GM18870 (cell line): ENCODE results near the gene ARVCF.

Experiments
- ATAC-seq: cut with Tn5 transposase; IDR thresholded peaks from one replicate; pipeline ENCODE4 v1.9.1; 2021; ENCODE audit warnings: moderate library complexity; ENCODE audit not compliant: unreplicated experiment

ARVCF gene

GRCh38 chr22:19974268-19974861 lies 42.3 kb downstream of the ARVCF start:
- ATAC-seq, result no peak

- ATAC-seq, result no peak
Measured at GRCh38 chr22:19973551-19974267, 42.9 kb downstream of the ARVCF start.

DNA sequence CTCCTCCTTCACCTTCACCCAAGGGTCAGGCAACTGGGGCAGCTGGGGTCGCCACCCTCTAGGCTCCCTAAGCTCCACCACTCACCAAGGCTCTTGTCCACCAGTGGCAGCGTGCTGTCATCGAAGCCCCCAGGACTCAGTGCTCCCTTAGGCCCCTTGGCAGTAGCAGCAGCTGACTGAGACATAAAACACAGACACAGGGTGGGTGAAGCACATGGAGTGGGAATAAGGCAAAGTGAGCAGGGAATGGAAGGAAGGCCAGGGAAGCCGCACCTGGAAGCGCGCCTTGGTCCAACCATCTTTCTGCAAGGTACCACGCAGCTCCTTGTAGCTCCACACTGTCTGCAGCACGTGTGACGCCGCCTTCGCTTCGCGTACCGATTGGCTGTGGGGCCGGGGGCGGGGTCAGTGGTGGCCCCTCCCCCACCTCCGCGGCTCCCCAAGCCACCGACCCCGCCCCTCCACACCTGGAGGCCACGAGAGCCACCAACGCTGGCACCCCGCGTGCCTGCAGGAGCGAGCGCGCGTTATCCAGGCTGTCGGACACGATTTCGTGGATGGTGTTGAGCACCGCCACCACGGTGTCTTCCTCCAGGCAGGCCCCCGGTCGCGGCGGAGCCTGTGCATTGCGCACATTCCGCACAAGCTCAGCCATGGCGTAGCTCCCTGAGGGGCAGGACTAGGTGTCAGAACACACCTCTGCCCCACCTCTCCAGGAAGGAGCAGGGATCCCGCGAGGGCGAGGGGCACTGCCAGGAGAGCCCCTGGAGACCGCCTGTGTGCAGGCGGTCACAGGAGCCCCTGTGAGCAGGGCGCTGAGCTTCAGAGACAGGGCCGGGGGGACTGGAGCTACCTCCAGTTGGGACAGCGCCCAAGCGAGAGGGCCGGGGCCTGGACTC lies 43.7 kb downstream of the ARVCF start:
- no peak for ATAC-seq

GRCh38 chr22:19972251-19972650 lies 44.4 kb downstream of the ARVCF start:
- no peak for ATAC-seq

DNA sequence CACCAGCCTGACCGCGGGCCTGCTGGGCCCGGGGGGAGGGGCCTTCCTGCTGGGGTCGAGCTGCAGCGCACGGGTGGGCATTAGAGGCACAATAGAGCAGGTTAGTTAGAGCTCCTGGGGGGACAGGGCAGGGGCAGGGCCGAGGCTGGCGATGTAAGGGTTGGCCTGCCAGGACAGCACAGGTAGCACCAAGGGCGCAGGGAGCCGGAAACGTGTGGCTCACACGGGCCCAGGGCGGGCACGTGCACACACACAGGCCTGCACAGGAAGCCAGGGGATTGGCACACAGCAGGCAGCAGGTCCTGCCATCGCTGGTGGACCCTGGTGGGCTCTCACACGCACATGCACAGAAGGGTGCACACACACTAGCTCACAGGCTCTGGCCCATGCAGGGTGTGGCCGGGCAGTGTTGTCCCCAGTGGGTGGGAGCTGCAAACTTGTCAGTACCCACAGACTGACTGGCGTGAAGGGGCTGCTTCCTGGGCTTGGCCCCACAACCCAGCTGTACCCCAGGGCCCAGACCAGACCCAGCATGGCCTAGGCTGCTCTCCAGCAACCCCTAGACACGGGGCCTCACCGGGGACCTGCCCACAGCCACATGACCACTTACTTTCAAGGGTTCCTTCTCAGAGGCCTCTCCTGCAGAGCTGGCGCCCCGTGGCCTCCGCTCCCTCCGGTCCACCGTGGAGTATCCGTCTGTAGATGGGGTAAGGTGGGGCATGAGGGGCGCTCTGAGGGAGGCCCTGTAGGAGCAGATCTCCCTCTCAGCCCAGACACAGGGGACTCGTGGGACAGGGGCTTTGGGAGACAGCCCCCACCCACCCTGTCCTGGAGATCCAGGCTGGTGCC lies 45.1 kb downstream of the ARVCF start:
- ATAC-seq, result no peak

DNA sequence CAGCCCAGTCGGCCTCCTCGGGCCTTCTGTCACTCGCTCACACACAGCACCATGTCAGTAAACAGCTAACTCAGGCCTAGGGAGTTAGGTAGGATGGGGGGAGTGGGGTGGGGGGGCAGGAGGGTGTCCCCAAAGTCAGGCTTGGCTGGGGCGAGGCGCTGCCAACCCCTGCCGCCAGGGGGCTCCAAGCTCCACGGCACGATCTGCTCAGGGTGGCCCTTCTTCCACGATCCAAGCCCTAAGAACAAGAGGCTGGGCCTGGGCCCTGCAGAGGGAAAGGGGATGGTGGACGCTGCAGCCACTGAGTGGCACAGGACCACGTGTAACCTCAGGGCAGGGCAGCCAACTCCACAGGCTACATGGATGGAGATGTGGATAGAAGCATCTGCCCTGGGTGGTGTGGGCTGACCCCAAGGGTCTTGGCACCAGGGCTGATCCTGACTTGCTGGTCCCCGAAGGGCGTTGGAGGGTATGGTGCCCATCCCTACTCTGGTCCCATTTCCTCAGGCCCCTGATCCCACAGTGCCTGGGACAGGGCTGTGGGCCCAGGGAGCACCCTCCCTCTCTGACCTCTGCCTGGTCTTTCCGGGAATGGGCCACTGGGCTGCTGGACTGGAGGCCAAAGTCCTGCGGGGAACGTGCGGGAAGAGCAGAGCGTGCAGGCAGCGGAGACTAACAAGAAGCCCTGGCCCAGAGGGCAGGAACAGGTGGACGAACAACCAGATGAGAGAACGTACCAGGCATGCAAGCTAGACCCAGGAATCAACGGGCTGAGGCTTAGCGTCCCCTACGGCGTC lies 45.9 kb downstream of the ARVCF start:
- ATAC-seq, result no peak

DNA sequence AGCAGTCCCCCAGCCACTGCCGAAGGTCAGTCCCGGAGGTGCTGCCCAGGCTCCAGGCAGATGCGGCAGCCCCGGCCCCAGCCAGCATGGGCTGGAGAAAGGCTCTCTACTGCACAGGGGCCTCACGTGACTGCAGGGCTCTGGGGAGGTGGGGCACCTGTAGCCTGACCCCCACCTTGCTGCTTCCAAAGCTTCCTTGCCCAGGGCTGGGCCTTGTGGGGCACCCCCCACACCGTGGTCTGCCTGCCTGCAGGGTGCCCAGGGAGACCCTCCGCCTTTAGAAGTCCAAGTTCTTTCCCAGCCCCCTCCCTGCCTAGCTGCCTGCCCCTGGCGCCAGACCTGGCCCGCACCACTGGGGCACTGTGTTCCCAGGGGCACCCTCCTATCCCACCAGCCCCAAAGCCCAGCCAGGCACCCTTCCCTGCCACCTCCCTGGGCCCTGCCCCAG lies 46.6 kb downstream of the ARVCF start:
- no peak for ATAC-seq

GRCh38 chr22:19969141-19969928 lies 47.3 kb downstream of the ARVCF start:
- ATAC-seq, result no peak

DNA sequence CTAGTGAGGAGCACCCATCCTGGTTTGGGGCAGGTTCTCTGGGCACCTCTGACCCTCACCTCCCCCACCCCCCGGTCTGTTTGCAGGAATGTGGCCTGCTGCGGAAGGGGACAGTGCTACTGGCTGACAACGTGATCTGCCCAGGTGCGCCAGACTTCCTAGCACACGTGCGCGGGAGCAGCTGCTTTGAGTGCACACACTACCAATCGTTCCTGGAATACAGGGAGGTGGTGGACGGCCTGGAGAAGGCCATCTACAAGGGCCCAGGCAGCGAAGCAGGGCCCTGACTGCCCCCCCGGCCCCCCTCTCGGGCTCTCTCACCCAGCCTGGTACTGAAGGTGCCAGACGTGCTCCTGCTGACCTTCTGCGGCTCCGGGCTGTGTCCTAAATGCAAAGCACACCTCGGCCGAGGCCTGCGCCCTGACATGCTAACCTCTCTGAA lies 48.2 kb downstream of the ARVCF start:
- no peak for ATAC-seq

GRCh38 chr22:19967850-19968449 lies 48.7 kb downstream of the ARVCF start:
- ATAC-seq, result no peak

- ATAC-seq, result no peak
Measured at GRCh38 chr22:19966908-19967750, 49.5 kb downstream of the ARVCF start.

DNA sequence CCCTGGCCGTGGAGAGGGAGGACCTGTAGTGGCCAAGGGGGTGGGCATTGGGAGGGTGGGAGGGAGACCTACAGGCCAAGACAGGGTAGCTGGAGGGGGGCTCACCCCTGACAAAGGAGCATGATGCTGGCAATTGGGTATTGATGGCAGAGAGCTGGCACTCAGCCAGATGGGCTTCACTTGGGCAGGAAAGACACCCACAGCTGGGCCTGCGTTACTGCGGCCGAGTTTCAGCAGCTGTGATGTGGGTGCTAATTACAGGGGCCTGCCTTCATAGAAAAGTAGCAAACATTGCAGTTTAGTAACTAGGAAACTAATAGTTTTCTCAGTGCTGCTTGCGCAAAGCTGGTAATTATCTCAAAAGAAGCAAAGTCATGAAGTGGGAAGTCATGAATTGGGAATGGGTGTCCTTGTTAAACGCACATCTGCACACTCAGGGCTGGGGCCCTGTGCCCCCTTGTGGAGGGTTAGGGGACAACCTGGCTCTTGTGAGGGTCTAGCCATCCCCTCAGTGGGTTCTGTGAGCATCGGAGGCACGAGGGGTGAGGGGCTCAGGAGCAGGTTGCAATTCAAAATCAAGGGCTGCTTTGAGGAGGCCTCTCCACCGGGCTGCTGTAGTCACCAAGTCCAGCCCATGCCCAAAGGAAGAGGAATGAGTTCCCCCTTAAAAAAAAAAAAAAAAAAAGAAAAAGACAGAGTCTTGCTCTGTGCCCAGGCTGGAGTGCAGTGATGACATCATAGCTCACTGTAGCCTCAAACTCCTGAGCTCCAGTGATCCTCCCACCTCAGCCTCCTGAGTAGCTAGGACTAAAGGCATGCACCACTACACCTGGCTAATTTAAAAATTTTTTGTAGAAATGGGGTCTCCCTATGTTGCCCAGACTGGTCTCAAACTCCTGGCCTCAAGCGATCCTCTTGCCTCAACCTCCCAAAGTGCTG lies 50.6 kb downstream of the ARVCF start:
- ATAC-seq, result no peak

- ATAC-seq, result no peak
Measured at GRCh38 chr22:19964701-19965386, 51.8 kb downstream of the ARVCF start.

GRCh38 chr22:19963863-19964642 lies 52.6 kb downstream of the ARVCF start:
- no peak for ATAC-seq
